WERI-Rb-1 (cell line): ENCODE data around the gene GLO1.

Source experiments
- DNase-seq: peaks from one replicate; pipeline ENCODE4 v3.0.0-alpha.2; 2020
- H3K27ac ChIP-seq: fragments of 250-450 bp; sonication (Bioruptor Pico); 2 replicates; pipeline ENCODE4 v1.5.1; 2020; ENCODE audit warnings: mild to moderate bottlenecking, moderate library complexity
- H3K27me3 ChIP-seq: fragments of 250-450 bp; sonication (Bioruptor Pico); 2 replicates; pipeline ENCODE4 v1.5.1; 2021; ENCODE audit warnings: mild to moderate bottlenecking, low read depth, moderate library complexity; ENCODE audit not compliant: insufficient read depth, severe bottlenecking
- H3K36me3 ChIP-seq: fragments of 250-450 bp; sonication (Bioruptor Pico); 2 replicates; pipeline ENCODE4 v1.5.1; 2020; ENCODE audit warnings: mild to moderate bottlenecking, moderate library complexity
- H3K4me3 ChIP-seq: 2 replicates; pipeline ENCODE4 v1.5.1; 2011; ENCODE audit warnings: low read depth, mild to moderate bottlenecking, control low read depth, low read length
- H3K9me3 ChIP-seq: fragments of 250-450 bp; sonication (Bioruptor Pico); 2 replicates; pipeline ENCODE4 v1.5.1; 2021; ENCODE audit warnings: mild to moderate bottlenecking, moderate library complexity; ENCODE audit not compliant: severe bottlenecking
- TF ChIP-seq, protein P1 (sequence below): IDR thresholded peaks from 2 replicates; pipeline ENCODE4 v1.5.1; 2011; ENCODE audit warnings: low read depth, mild to moderate bottlenecking, control low read depth, inconsistent platforms, low read length

The GLO1 gene

DNA sequence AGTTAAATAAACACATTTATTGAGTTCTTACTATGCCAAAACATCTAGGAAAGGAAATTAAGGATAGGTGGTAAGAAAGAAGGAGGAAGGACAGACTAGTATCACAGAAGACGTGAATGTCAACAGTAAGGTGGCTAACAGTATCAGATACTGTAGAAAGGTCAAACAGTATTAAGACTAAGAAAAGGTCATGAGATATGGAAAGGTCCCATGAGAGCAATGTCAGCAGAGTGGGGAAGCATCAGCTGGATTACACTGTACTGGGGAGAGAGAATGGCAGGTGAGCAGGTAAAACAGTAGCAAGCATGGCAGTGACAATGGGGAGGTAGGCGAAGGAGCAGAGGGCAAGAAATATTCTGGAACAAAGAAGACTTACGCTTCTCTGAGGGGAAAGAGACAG, 18.0 kb downstream of the GLO1 start:
- H3K27me3 ChIP-seq = no peaks in the 10 kb centered on the region

DNA sequence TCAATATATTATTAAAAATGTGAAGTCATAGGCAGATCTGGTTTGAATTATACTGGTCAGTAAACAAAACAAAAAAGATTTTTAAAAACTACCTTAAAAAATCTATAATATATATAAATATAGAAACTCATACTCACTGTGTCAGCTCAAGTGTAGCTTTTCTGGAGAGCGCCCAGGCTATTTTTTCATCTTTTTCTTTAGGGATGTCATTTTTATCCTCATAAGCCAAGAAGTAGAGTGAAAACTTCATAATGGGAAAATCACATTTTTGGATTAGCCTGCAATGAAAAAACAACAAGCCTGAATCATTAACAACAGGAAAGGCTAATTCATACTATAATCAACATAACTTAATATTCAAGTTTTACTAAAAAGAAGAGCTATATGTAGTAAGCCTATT, 18.7 kb downstream of the GLO1 start:
- no peak for DNase-seq
- TF ChIP-seq, protein P1, sequence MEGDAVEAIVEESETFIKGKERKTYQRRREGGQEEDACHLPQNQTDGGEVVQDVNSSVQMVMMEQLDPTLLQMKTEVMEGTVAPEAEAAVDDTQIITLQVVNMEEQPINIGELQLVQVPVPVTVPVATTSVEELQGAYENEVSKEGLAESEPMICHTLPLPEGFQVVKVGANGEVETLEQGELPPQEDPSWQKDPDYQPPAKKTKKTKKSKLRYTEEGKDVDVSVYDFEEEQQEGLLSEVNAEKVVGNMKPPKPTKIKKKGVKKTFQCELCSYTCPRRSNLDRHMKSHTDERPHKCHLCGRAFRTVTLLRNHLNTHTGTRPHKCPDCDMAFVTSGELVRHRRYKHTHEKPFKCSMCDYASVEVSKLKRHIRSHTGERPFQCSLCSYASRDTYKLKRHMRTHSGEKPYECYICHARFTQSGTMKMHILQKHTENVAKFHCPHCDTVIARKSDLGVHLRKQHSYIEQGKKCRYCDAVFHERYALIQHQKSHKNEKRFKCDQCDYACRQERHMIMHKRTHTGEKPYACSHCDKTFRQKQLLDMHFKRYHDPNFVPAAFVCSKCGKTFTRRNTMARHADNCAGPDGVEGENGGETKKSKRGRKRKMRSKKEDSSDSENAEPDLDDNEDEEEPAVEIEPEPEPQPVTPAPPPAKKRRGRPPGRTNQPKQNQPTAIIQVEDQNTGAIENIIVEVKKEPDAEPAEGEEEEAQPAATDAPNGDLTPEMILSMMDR = no peak

More for the DNA sequence above, 18.0 kb downstream of the GLO1 start:
- H3K36me3 ChIP-seq = peaks cover 57% of the 10 kb centered on the region
- DNase-seq = no peak
- no peaks in the 10 kb centered on the region for H3K9me3 ChIP-seq
- H3K27ac ChIP-seq = no peak overlapping the region
- TF ChIP-seq, protein P1 = no peak
- no peak overlapping the region for H3K4me3 ChIP-seq

DNA sequence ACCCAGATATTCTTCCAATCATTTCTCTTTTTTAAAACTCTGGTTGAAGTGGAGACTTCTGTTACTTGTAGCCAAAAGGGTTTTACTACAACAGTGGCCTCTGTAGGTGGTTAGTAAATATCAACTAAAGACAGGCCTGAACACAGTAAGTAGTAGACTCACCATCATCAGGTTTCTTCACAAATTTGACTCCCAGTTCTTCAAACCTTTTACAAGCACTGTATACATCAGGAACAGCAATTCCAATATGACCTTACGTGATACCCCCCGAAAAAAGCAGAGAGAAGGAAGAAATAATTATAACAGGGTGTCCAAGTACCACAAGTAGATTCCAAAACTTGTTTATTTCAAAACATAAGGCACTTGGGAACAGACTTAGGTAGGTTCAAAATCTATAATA, 21.1 kb downstream of the GLO1 start:
- no peak for DNase-seq
- Histone ChIP-seq H3K27ac (no peak overlapping the region), H3K4me3 (no peak overlapping the region), H3K27me3 (no peaks in the 10 kb centered on the region), H3K9me3 (no peaks in the 10 kb centered on the region), H3K36me3 (peaks cover 82% of the 10 kb centered on the region)
- TF ChIP-seq, protein P1 = no peak

More for the DNA sequence above, 18.7 kb downstream of the GLO1 start:
- H3K4me3 ChIP-seq = no peak overlapping the region
- H3K36me3 ChIP-seq = peaks cover 63% of the 10 kb centered on the region
- H3K27me3 ChIP-seq = no peaks in the 10 kb centered on the region
- no peaks in the 10 kb centered on the region for H3K9me3 ChIP-seq
- H3K27ac ChIP-seq = no peak overlapping the region

DNA sequence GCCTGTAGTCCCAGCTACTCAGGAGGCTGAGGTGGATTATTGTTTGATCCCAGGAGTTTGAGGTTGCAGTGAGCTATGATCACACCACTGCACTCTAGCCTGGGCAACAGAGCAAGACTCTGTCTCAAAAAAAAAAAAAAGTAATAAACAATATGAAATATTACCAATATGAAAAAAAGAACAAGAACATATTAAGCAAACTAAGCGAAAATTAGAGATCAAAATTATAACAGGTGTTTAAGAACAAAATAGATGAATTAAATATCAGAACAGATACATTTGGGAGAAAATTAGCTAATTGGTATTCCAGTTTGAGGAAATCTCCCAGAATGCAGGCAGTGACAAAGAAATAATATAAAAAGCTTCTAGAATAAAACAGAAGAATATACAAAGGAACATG, 23.3 kb downstream of the GLO1 start:
- DNase-seq = no peak
- Histone ChIP-seq H3K27me3 (no peaks in the 10 kb centered on the region), H3K9me3 (no peaks in the 10 kb centered on the region), H3K4me3 (no peak overlapping the region), H3K36me3 (peaks cover 94% of the 10 kb centered on the region), H3K27ac (no peak overlapping the region)
- TF ChIP-seq, protein P1 = no peak

DNA sequence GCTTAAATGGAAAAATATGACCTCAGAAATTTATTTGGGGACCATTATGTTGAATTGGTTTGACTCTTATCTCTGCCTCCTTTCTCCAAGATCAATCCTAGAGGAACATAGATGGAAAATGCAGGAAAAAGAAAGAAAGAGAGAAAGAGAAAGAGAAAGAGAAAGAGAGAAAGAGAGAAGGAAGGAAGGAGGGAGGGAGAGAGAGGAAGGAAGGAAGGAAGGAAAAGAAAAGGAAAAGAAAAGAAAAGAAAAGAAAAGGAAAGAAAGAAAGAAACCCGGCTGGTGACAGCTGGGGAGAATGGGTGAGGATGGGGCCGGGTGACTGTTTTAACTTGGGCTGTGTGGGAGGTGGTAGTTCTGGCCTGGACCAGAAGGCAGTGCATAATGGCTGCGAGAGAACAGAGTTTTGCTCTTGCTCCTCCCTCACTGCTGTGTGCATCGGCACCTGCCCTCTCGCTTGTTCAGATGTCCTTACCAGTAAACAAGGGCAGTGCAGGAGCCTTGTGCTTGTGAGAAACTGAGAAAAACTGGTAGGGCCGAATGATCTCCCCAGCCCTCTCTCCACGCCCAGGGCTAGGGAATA, 24.7 kb downstream of the GLO1 start:
- TF ChIP-seq, protein P1 = no peak
- Histone ChIP-seq H3K9me3 (no peaks in the 10 kb centered on the region), H3K4me3 (no peak overlapping the region), H3K27me3 (no peaks in the 10 kb centered on the region), H3K27ac (no peak overlapping the region), H3K36me3 (peaks cover 85% of the 10 kb centered on the region)
- no peak for DNase-seq

DNA sequence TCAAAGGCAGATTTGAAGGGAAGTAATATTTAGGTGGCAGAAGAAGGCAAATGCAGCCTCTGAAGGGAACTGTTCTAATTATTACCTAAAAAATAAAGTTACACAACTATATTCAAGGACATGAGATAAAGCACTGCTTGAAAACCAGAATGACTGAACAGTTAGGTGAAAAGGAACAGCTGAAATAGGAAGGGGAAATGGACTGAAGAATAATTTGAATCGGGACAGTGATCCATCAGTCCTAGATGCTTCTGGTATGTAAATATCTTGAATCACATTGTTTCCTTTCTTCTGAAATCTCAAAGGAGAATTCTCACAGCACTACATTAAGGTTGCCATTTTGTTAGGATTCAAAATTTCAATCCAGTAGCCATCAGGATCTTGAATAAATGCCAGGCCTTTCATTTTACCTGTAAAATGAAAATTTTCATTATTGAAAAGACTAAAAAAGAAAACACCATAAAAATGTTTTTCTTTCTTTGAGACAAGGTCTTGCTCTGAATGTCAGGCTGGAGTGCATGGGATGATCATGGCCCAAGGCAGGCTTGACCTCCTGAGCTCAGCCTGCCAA, 25.9 kb downstream of the GLO1 start:
- Histone ChIP-seq H3K9me3 (no peaks in the 10 kb centered on the region), H3K27ac (no peak overlapping the region), H3K36me3 (peaks cover 73% of the 10 kb centered on the region), H3K4me3 (no peak overlapping the region), H3K27me3 (no peaks in the 10 kb centered on the region)
- TF ChIP-seq, protein P1 = no peak
- DNase-seq = no peak
